ENCODE measurements around the gene C12orf50. TPM values are rescaled to one million over a fixed set of nuclear protein-coding genes. Genes with fewer than 3 reads are reported as not detected.

The C12orf50 gene
- total and polyA plus RNA-seq, 2 experiments from 2014 or later = 0.03 TPM; not detected in 1

DNA sequence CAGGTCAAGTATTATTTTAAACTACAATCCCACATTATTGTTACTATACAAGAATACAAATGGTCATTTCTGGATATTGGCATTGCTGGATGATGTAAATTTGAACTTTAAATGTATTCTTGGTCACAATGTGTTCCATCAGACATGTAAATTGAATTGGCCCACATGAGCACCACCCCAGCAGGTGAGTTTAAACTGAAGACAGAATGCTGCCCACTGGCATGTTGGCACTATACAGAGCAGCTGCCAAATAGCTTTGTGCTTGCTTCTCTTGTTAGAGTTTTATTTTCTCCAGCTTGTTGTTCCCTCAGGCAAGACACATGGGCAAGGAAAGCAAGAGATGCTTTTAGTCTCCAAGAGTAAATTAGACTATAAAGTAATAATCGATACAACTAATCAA lies 98.6 kb downstream of the C12orf50 start:
- Histone ChIP-seq H2AFZ (no peak overlapping the region), H3K4me1 (ENCODE audit: insufficient read depth) (no peaks in the 10 kb centered on the region), H3K36me3 (ENCODE audit: insufficient read depth) (no peaks in the 10 kb centered on the region), H3K4me2 (no peak overlapping the region), H3K79me2 (replicated peaks; ENCODE audit: insufficient read depth) (no peaks in the 10 kb centered on the region), H3K4me3 (no peak overlapping the region), H4K20me1 (replicated peaks; ENCODE audit: insufficient read depth) (no peaks in the 10 kb centered on the region), H3K27me3 (ENCODE audit: insufficient read depth) (no peaks in the 10 kb centered on the region), H3F3A (replicated peaks; ENCODE audit: low read depth) (no peaks in the 10 kb centered on the region), H3K9me2 (ENCODE audit: insufficient read depth) (no peaks in the 10 kb centered on the region), H3K27ac (ENCODE audit: low read depth) (no peak overlapping the region)
- Mint-ChIP-seq H3K9me3 (peaks cover 4% of the 10 kb centered on the region; the same call in 2 of the 3 replicates), H3K4me1 (no peaks in the 10 kb centered on the region), H3K36me3 (ENCODE audit: low read depth) (no peaks in the 10 kb centered on the region; the same call in 2 of the 3 replicates), H3K27me3 (ENCODE audit: insufficient read depth, low read depth, poor library complexity) (peaks cover 2% of the 10 kb centered on the region), H3K4me3 (no peak overlapping the region), H3K27ac (no peak overlapping the region)
- ATAC-seq (no peak), DNase-seq (ENCODE audit: low spot score) (no peak)
- TF ChIP-seq, protein P1, sequence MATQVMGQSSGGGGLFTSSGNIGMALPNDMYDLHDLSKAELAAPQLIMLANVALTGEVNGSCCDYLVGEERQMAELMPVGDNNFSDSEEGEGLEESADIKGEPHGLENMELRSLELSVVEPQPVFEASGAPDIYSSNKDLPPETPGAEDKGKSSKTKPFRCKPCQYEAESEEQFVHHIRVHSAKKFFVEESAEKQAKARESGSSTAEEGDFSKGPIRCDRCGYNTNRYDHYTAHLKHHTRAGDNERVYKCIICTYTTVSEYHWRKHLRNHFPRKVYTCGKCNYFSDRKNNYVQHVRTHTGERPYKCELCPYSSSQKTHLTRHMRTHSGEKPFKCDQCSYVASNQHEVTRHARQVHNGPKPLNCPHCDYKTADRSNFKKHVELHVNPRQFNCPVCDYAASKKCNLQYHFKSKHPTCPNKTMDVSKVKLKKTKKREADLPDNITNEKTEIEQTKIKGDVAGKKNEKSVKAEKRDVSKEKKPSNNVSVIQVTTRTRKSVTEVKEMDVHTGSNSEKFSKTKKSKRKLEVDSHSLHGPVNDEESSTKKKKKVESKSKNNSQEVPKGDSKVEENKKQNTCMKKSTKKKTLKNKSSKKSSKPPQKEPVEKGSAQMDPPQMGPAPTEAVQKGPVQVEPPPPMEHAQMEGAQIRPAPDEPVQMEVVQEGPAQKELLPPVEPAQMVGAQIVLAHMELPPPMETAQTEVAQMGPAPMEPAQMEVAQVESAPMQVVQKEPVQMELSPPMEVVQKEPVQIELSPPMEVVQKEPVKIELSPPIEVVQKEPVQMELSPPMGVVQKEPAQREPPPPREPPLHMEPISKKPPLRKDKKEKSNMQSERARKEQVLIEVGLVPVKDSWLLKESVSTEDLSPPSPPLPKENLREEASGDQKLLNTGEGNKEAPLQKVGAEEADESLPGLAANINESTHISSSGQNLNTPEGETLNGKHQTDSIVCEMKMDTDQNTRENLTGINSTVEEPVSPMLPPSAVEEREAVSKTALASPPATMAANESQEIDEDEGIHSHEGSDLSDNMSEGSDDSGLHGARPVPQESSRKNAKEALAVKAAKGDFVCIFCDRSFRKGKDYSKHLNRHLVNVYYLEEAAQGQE (IDR thresholded peaks at IDR 0.05; ENCODE audit: unreplicated experiment) = no peak

Small RNAs within 50 kb of the gene (small RNA-seq; reads per million reads assigned to genes)
- not detected for gene RNA5SP364 (ENCODE audit: low replicate concordance)

Other genes with a start within 250 kb of the C12orf50 start
- gene CEP290, start 112.7 kb upstream of the C12orf50 start, total RNA-seq (2014; rRNA removed; shearing (Covaris generic)) = 12.1 and 17.3 TPM in 2 replicates
- gene CEP290, start 112.7 kb upstream of the C12orf50 start, polyA plus RNA-seq (2016; fragmentation: Nextera tagmentation; extraction: Ambion mirVana) = 18.6 and 25.7 TPM in 2 replicates
- 53.8 and 55.8 TPM in 2 replicates for gene TMTC3, start 112.9 kb upstream of the C12orf50 start, total RNA-seq (2014; rRNA removed; shearing (Covaris generic))
- 15.5 and 17.7 TPM in 2 replicates for gene TMTC3, start 112.9 kb upstream of the C12orf50 start, polyA plus RNA-seq (2016; fragmentation: Nextera tagmentation; extraction: Ambion mirVana)